ENCODE measurements around the gene DLG4.

DNA sequence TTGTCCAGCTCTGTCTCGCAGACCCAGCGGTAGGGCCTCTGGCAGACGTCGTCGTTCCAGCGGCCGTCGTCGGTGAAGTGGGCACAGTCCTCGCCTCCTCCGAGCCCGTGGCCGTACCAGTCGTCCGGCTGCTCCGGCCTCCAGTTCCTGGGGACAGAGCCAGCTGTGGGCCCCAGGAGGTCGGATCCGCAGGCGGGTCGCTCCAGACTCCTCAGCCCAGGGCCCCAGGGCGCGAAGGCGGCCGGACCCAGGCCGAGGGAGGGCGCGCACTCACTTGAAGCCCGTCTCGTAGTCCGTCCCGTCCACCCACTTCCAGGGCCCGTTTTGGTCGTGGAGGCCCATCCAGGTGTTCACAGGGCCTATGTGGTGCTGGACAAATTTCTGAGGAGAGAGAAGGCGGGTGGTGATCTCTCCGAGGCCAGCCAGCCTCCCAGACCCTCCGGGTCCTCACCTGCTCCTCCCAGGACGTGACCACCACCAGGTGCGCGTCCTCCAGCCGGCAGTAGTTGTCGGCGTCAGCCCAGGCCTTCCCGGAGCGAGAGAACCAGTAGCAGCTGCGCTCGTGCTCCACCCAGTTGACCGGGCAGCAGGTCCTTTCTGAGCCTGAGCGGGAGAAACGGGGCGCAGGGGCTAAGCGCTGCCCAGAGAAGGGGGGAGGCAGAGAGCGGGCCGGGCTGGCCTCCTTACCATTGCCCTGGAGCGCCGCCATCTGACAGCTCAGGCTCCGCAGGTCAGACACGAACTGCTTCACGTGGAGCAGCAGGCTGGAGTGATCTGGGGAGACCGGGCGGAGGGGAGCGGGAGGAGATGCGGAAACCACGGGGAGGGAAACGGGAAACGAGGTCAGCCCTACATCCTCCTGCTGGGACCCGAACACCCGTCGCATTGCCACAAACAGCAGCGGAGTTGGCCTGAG is 45.7 kb downstream of the DLG4 start:
- TF ChIP-seq CTCF (IDR thresholded peaks at IDR 0.05) = no peak
- no peak for TF ChIP-seq POLR2A (IDR thresholded peaks at IDR 0.05)
